Keratinocyte (primary cell): Measurements from ENCODE around the gene IRF4. TPM values are rescaled to one million over a fixed set of nuclear protein-coding genes. Genes with fewer than 3 reads are reported as not detected.

Source experiments
- DNase-seq: peaks from one replicate; pipeline ENCODE4 v3.0.0-alpha.2; 2011; ENCODE audit warnings: low read depth, missing footprints, low spot score
- FAIRE-seq: peaks from 2 replicates; lab custom pipeline; 2011; peaks lifted over from hg19 to GRCh38; lab: Jason Lieb, UNC
- H2AFZ ChIP-seq: 2 replicates; pipeline ENCODE4 v1.6.0; 2012; ENCODE audit warnings: low read length, control low read depth, inconsistent platforms; ENCODE audit not compliant: control insufficient read depth
- H3K27ac ChIP-seq: 2 replicates; pipeline ENCODE4 v1.5.1; 2011; ENCODE audit warnings: low read length; ENCODE audit not compliant: control insufficient read depth, insufficient read depth
- H3K27me3 ChIP-seq: 3 replicates; pipeline ENCODE4 v1.6.0; 2011; ENCODE audit warnings: low read length; ENCODE audit not compliant: control insufficient read depth, insufficient read depth; ENCODE audit errors: extremely low read depth
- H3K36me3 ChIP-seq, 2 experiments: 2 replicates in 1 of 2; 3 replicates in 1 of 2; pipeline ENCODE4 v1.5.1; 2011; ENCODE audit warnings: low read length in 2 of 2, mild to moderate bottlenecking in 1 of 2; ENCODE audit not compliant: control insufficient read depth in 2 of 2, insufficient read depth in 2 of 2; ENCODE audit errors: extremely low read depth in 1 of 2
- H3K4me1 ChIP-seq: 3 replicates; pipeline ENCODE4 v1.5.1; 2011; ENCODE audit warnings: low read length; ENCODE audit not compliant: control insufficient read depth, insufficient read depth; ENCODE audit errors: extremely low read depth
- H3K4me2 ChIP-seq: 3 replicates; pipeline ENCODE4 v1.6.0; 2011; ENCODE audit warnings: low read depth, low read length; ENCODE audit not compliant: control insufficient read depth, insufficient read depth; ENCODE audit errors: extremely low read depth
- H3K4me3 ChIP-seq, 3 experiments: fragments of 200-600 bp in 1 of 3; sonication (generic) in 1 of 3; 2 replicates in 2 of 3; 3 replicates in 1 of 3; pipeline ENCODE4 v1.5.1; 2011 to 2016; ENCODE audit warnings: low read length in 3 of 3, mild to moderate bottlenecking in 3 of 3, control low read depth in 2 of 3, inconsistent platforms in 1 of 3, low read depth in 1 of 3, mixed read lengths in 1 of 3, mixed run types in 1 of 3, moderate library complexity in 1 of 3; ENCODE audit not compliant: control insufficient read depth in 2 of 3, insufficient read depth in 2 of 3; ENCODE audit errors: extremely low read depth in 1 of 3
- H3K79me2 ChIP-seq: 2 replicates; pipeline ENCODE4 v1.6.0; 2012; ENCODE audit warnings: low read length; ENCODE audit not compliant: control insufficient read depth, insufficient read depth
- H3K9ac ChIP-seq: 3 replicates; pipeline ENCODE4 v1.6.0; 2011; ENCODE audit warnings: low read length; ENCODE audit not compliant: control insufficient read depth, insufficient read depth; ENCODE audit errors: extremely low read depth
- H3K9me1 ChIP-seq: 3 replicates; pipeline ENCODE4 v1.6.0; 2011; ENCODE audit warnings: low read length; ENCODE audit not compliant: control insufficient read depth, insufficient read depth; ENCODE audit errors: extremely low read depth
- H3K9me3 ChIP-seq: 2 replicates; pipeline ENCODE4 v1.5.1; 2012; ENCODE audit warnings: low read depth, low read length; ENCODE audit not compliant: control insufficient read depth
- H4K20me1 ChIP-seq: 3 replicates; pipeline ENCODE4 v1.6.0; 2011; ENCODE audit warnings: low read length; ENCODE audit not compliant: control insufficient read depth, insufficient read depth; ENCODE audit errors: extremely low read depth
- CTCF ChIP-seq, 3 experiments: IDR thresholded peaks in 1 of 3; conservative IDR thresholded peaks in 1 of 3; optimal IDR thresholded peaks in 1 of 3; 2 replicates in 2 of 3; 3 replicates in 1 of 3; pipeline versions ENCODE3 to v1.5.1; 2011; ENCODE audit warnings: low read length in 3 of 3, mild to moderate bottlenecking in 3 of 3, moderate library complexity in 2 of 3, control low read depth in 1 of 3, inconsistent platforms in 1 of 3; ENCODE audit not compliant: insufficient read depth in 2 of 3; ENCODE audit errors: extremely low read depth in 1 of 3
- EZH2 ChIP-seq: IDR thresholded peaks from one replicate; pipeline ENCODE4 v1.6.1; 2012; ENCODE audit warnings: inconsistent platforms, mild to moderate bottlenecking, low read length, moderate library complexity
- dilution Hi-C: fragments of 300-500 bp; cut with MboI; formaldehyde crosslinking; loops from one replicate; pipeline ENCODE4 v1.7.0; 2020; ENCODE audit warnings: low sequenced_read_pairs; ENCODE audit not compliant: extremely low pct_ligation_motif_present
- polyA plus RNA-seq, 5 experiments: library from polyadenylated mRNA; depleted of rRNA in 3 of 5; stranded (reverse) in 3 of 5; stranded (forward) in 1 of 5; unstranded in 1 of 5; fragments of >200 nt; gene quantifications; 1 replicate in 1 of 5; 2 replicates in 3 of 5; 3 replicates in 1 of 5; pipeline versions ENCODE4 v1.2.1 to v1.2.3, GENCODE V29; 2011 to 2012; ENCODE audit warnings: missing spikeins in 2 of 5, low read depth in 1 of 5, low replicate concordance in 1 of 5

The IRF4 gene
- polyA plus RNA-seq, 1 donor (not counting 4 experiments of a cell fraction or from before 2014, with no cell fraction given): 0.12 TPM

- no peak overlapping the region for H3K4me3 ChIP-seq
- DNase-seq (no peak), FAIRE-seq (no peak)
- H3K27me3 ChIP-seq: no peaks in the 10 kb centered on the region
- H3K27ac ChIP-seq: no peak overlapping the region
- dilution Hi-C loops: no loop called here
- peaks cover 5% of the 10 kb centered on the region for H3K9me3 ChIP-seq
- H3K4me1 ChIP-seq: no peaks in the 10 kb centered on the region
- H3K36me3 ChIP-seq: peaks cover 3 to 4% of the 10 kb centered on the region in 2 experiments
- H3K9me1 ChIP-seq: no peaks in the 10 kb centered on the region
- no peak overlapping the region for H3K9ac ChIP-seq
- TF ChIP-seq CTCF (optimal IDR thresholded peaks at IDR 0.05 in 1 of 3, IDR thresholded peaks at IDR 0.05 in 1 of 3, conservative IDR thresholded peaks at IDR 0.05 in 1 of 3; ENCODE audit: extremely low read depth in 1 of 3, insufficient read depth in 2 of 3, low read length in 3 of 3) (no peak), EZH2 (no peak)
- no peak overlapping the region for H2AFZ ChIP-seq
- no peaks in the 10 kb centered on the region for H3K79me2 ChIP-seq
- H4K20me1 ChIP-seq: no peaks in the 10 kb centered on the region
- H3K4me2 ChIP-seq: no peak overlapping the region
These were observed 41.2 kb upstream of the IRF4 start for GRCh38 chr6:350371-350770.

- Histone ChIP-seq H3K36me3 (peaks cover 3 to 4% of the 10 kb centered on the region in 2 experiments), H3K9me3 (peaks cover 5% of the 10 kb centered on the region), H3K4me2 (no peak overlapping the region), H4K20me1 (no peaks in the 10 kb centered on the region), H3K27me3 (no peaks in the 10 kb centered on the region), H3K9ac (no peak overlapping the region), H3K9me1 (no peaks in the 10 kb centered on the region), H3K4me1 (no peaks in the 10 kb centered on the region), H2AFZ (no peak overlapping the region), H3K79me2 (no peaks in the 10 kb centered on the region), H3K27ac (no peak overlapping the region), H3K4me3 (no peak overlapping the region)
- TF ChIP-seq CTCF (optimal IDR thresholded peaks at IDR 0.05 in 1 of 3, IDR thresholded peaks at IDR 0.05 in 1 of 3, conservative IDR thresholded peaks at IDR 0.05 in 1 of 3; ENCODE audit: extremely low read depth in 1 of 3, insufficient read depth in 2 of 3, low read length in 3 of 3): no peak
- TF ChIP-seq EZH2: no peak
- DNase-seq (no peak), FAIRE-seq (no peak)
- dilution Hi-C loops: no loop called here
These were observed 40.3 kb upstream of the IRF4 start for GRCh38 chr6:351011-351866.
